ENCODE measurements around the gene ASAP3.

ASAP3 gene

GRCh38 chr1:23408797-23409290 lies 75.1 kb downstream of the ASAP3 start:
- Histone ChIP-seq H3K9me3 (ENCODE audit: control insufficient read depth, low read depth, low read length) (no peaks in the 10 kb centered on the region), H3K9ac (ENCODE audit: low read length) (no peak overlapping the region), H3K36me3 (ENCODE audit: control insufficient read depth, low read depth, low read length) (no peaks in the 10 kb centered on the region), H3K27ac (ENCODE audit: low read length) (no peak overlapping the region), H3K27me3 (ENCODE audit: control insufficient read depth, insufficient read depth, low read length) (peaks cover 76% of the 10 kb centered on the region), H3K4me1 (ENCODE audit: control insufficient read depth, low read depth, low read length) (no peaks in the 10 kb centered on the region), H3K4me3 (ENCODE audit: low read length) (no peak overlapping the region)

DNA sequence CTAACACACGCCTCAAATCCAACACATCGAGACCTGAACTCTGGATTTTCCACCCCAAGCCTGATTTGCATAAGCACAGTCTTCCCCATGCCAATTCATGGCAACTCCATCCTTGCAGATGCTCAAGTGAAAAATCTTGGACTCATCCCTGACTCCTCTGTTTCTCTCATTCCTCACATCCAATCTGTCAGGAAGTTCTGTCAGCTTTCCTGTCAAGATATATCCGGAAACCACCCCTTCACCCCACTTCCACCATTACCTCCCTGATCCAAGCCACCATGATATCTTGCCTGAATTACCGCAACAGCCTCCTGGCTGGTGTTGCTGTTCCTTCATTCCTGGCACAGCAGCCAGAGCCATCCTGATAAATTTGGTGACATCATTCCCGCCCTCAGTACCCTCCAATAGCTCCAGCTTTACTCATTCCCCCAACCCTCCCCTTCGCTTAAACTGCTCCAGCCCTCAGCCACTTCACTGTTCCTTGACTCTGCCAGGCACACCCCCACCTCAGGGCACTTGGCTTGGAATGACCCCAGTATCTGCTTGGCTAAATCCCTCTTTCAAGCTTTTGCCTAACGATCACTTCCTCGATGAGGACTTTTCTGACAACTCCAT lies 76.9 kb downstream of the ASAP3 start:
- H3K27ac ChIP-seq (ENCODE audit: low read length), result no peak overlapping the region
- no peak overlapping the region for H3K4me3 ChIP-seq (ENCODE audit: low read length)
- H3K27me3 ChIP-seq (ENCODE audit: control insufficient read depth, insufficient read depth, low read length), result peaks cover 85% of the 10 kb centered on the region
- no peaks in the 10 kb centered on the region for H3K36me3 ChIP-seq (ENCODE audit: control insufficient read depth, low read depth, low read length)
- H3K9ac ChIP-seq (ENCODE audit: low read length), result no peak overlapping the region
- no peaks in the 10 kb centered on the region for H3K4me1 ChIP-seq (ENCODE audit: control insufficient read depth, low read depth, low read length)
- no peaks in the 10 kb centered on the region for H3K9me3 ChIP-seq (ENCODE audit: control insufficient read depth, low read depth, low read length)

GRCh38 chr1:23405946-23406345 lies 78.0 kb downstream of the ASAP3 start:
- Histone ChIP-seq H3K27me3 (ENCODE audit: control insufficient read depth, insufficient read depth, low read length) (peaks cover 92% of the 10 kb centered on the region), H3K36me3 (ENCODE audit: control insufficient read depth, low read depth, low read length) (no peaks in the 10 kb centered on the region), H3K4me3 (ENCODE audit: low read length) (no peak overlapping the region), H3K9me3 (ENCODE audit: control insufficient read depth, low read depth, low read length) (no peaks in the 10 kb centered on the region), H3K9ac (ENCODE audit: low read length) (no peak overlapping the region), H3K4me1 (ENCODE audit: control insufficient read depth, low read depth, low read length) (no peaks in the 10 kb centered on the region), H3K27ac (ENCODE audit: low read length) (no peak overlapping the region)

DNA sequence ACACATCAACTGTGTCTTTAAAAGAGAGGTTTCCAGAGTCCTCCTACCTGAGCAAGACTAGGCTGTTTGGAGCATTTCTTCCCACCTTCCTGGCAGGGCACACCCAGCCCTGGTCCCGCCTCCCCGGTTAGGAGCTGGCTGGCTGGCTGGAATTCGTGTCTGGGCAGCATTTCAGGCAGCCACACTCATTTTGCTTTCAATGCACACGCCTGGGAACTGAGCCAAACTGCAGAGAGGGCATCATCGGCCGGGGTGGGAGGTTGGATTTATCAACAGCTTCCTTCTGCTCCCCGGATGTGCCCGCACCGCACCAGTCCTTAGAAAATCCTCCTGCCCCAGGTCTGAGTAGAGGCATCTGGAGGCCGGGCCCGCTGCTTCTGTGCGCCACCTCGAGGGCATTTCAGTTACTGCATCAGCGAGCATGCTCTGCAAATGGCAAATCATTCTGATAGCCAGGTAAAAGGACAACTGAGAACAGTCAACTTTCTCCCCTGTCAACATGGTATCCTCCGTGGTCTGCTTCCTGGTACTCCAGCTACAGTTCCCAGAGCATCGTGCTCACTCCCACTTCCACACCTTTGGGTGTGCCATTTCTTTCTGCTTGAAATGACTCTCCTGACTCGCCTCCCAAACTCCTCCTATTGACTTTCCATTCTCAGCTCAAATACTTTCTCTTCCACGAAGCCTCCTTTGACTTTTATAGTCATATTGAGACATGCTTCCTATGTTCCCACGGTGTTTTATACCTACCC lies 80.1 kb downstream of the ASAP3 start:
- H3K4me3 ChIP-seq (ENCODE audit: low read length), result peak overlapping the region; percentile 41
- H3K9ac ChIP-seq (ENCODE audit: low read length), result no peak overlapping the region
- H3K27ac ChIP-seq (ENCODE audit: low read length), result no peak overlapping the region

GRCh38 chr1:23403355-23403734 lies 80.6 kb downstream of the ASAP3 start:
- H3K4me3 ChIP-seq (ENCODE audit: low read length), result peak overlapping the region; percentile 41

More for the DNA sequence above, 80.1 kb downstream of the ASAP3 start:
- peaks cover 97% of the 10 kb centered on the region for H3K27me3 ChIP-seq (ENCODE audit: control insufficient read depth, insufficient read depth, low read length)
- H3K9me3 ChIP-seq (ENCODE audit: control insufficient read depth, low read depth, low read length), result no peaks in the 10 kb centered on the region
- H3K4me1 ChIP-seq (ENCODE audit: control insufficient read depth, low read depth, low read length), result no peaks in the 10 kb centered on the region
- H3K36me3 ChIP-seq (ENCODE audit: control insufficient read depth, low read depth, low read length), result no peaks in the 10 kb centered on the region

GRCh38 chr1:23403038-23403336 lies 81.0 kb downstream of the ASAP3 start:
- Histone ChIP-seq H3K27ac (ENCODE audit: low read length) (no peak overlapping the region), H3K27me3 (ENCODE audit: control insufficient read depth, insufficient read depth, low read length) (peaks cover 96% of the 10 kb centered on the region), H3K36me3 (ENCODE audit: control insufficient read depth, low read depth, low read length) (no peaks in the 10 kb centered on the region), H3K9me3 (ENCODE audit: control insufficient read depth, low read depth, low read length) (no peaks in the 10 kb centered on the region), H3K4me1 (ENCODE audit: control insufficient read depth, low read depth, low read length) (no peaks in the 10 kb centered on the region), H3K4me3 (ENCODE audit: low read length) (no peak overlapping the region), H3K9ac (ENCODE audit: low read length) (no peak overlapping the region)

More at GRCh38 chr1:23403355-23403734, 80.6 kb downstream of the ASAP3 start:
- peaks cover 96% of the 10 kb centered on the region for H3K27me3 ChIP-seq (ENCODE audit: control insufficient read depth, insufficient read depth, low read length)
- H3K36me3 ChIP-seq (ENCODE audit: control insufficient read depth, low read depth, low read length), result no peaks in the 10 kb centered on the region
- H3K4me1 ChIP-seq (ENCODE audit: control insufficient read depth, low read depth, low read length), result no peaks in the 10 kb centered on the region
- H3K9ac ChIP-seq (ENCODE audit: low read length), result no peak overlapping the region
- H3K27ac ChIP-seq (ENCODE audit: low read length), result no peak overlapping the region
- H3K9me3 ChIP-seq (ENCODE audit: control insufficient read depth, low read depth, low read length), result no peaks in the 10 kb centered on the region

- peaks cover 96% of the 10 kb centered on the region for H3K27me3 ChIP-seq (ENCODE audit: control insufficient read depth, insufficient read depth, low read length)
- H3K36me3 ChIP-seq (ENCODE audit: control insufficient read depth, low read depth, low read length), result no peaks in the 10 kb centered on the region
- H3K4me1 ChIP-seq (ENCODE audit: control insufficient read depth, low read depth, low read length), result no peaks in the 10 kb centered on the region
- no peak overlapping the region for H3K4me3 ChIP-seq (ENCODE audit: low read length)
- no peaks in the 10 kb centered on the region for H3K9me3 ChIP-seq (ENCODE audit: control insufficient read depth, low read depth, low read length)
- no peak overlapping the region for H3K27ac ChIP-seq (ENCODE audit: low read length)
- no peak overlapping the region for H3K9ac ChIP-seq (ENCODE audit: low read length)
Measured at GRCh38 chr1:23402286-23403037, 81.5 kb downstream of the ASAP3 start.

DNA sequence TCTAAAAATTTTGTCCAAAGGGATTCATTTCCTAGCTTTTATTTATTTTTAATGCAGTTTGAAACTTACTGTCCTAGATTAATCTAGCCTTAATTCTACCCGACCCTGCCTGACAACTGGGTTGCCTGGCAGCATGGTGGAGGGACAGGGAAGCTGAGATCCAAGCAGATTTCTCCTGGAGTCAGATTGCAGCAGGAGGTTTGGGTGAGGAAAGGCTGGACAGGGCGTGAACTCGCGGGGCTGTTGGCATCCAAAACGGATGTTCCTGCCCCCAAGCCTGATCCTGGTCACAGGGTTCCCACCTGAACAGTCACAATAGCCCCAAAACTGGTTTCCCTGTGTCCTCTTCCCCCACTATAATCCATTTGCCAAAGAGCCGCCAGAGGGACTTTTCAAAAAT lies 82.7 kb downstream of the ASAP3 start:
- no peaks in the 10 kb centered on the region for H3K9me3 ChIP-seq (ENCODE audit: control insufficient read depth, low read depth, low read length)
- H3K27me3 ChIP-seq (ENCODE audit: control insufficient read depth, insufficient read depth, low read length), result peaks cover 96% of the 10 kb centered on the region
- no peaks in the 10 kb centered on the region for H3K36me3 ChIP-seq (ENCODE audit: control insufficient read depth, low read depth, low read length)
- no peak overlapping the region for H3K27ac ChIP-seq (ENCODE audit: low read length)
- H3K4me1 ChIP-seq (ENCODE audit: control insufficient read depth, low read depth, low read length), result no peaks in the 10 kb centered on the region
- no peak overlapping the region for H3K4me3 ChIP-seq (ENCODE audit: low read length)
- H3K9ac ChIP-seq (ENCODE audit: low read length), result no peak overlapping the region

DNA sequence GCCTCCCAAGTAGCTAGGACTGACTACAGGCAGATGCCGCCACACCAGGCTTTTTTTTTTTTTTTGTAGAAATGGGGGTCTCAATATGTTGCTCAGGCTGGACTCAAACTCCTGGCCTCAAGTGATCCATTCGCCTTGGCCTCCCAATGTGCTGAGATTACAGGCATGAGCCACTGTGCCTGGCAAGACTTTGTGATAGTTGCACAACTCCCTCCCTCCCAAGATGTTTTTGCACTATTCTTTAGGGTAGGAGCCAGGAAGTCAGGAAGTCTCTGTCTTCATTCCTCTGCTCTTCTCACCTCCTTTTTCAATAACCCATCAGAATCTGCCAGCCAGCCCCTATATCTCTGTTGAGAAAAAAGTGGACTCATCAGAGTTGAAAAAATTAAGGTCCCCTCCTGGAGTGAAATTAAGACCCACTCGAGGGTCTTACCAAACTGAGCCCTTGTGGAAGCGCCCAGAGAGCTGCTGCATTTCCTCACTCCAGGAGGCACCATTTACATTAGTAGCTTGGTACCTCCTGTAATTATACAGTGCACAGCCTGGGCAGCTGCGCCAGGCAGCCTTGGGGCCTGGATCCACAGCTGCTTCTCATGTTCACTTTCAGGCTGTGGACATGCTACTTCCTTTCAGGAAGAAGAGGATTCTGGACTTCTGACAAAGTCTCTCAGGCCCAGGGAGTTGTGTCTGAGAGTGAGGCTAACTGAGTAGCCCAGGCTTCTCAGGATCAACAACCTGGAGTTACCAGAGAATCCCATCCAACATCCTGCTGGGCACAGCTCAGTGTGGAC lies 83.5 kb downstream of the ASAP3 start:
- no peaks in the 10 kb centered on the region for H3K9me3 ChIP-seq (ENCODE audit: control insufficient read depth, low read depth, low read length)
- H3K36me3 ChIP-seq (ENCODE audit: control insufficient read depth, low read depth, low read length), result no peaks in the 10 kb centered on the region
- no peak overlapping the region for H3K4me3 ChIP-seq (ENCODE audit: low read length)
- H3K27ac ChIP-seq (ENCODE audit: low read length), result no peak overlapping the region
- peaks cover 96% of the 10 kb centered on the region for H3K27me3 ChIP-seq (ENCODE audit: control insufficient read depth, insufficient read depth, low read length)
- H3K9ac ChIP-seq (ENCODE audit: low read length), result no peak overlapping the region
- no peaks in the 10 kb centered on the region for H3K4me1 ChIP-seq (ENCODE audit: control insufficient read depth, low read depth, low read length)

- Histone ChIP-seq H3K27ac (ENCODE audit: low read length) (no peak overlapping the region), H3K36me3 (ENCODE audit: control insufficient read depth, low read depth, low read length) (no peaks in the 10 kb centered on the region), H3K4me3 (ENCODE audit: low read length) (no peak overlapping the region), H3K9me3 (ENCODE audit: control insufficient read depth, low read depth, low read length) (no peaks in the 10 kb centered on the region), H3K9ac (ENCODE audit: low read length) (no peak overlapping the region), H3K4me1 (ENCODE audit: control insufficient read depth, low read depth, low read length) (peaks cover 9% of the 10 kb centered on the region), H3K27me3 (ENCODE audit: control insufficient read depth, insufficient read depth, low read length) (peaks cover 91% of the 10 kb centered on the region)
Measured at GRCh38 chr1:23399229-23399628, 84.8 kb downstream of the ASAP3 start.

- Histone ChIP-seq H3K36me3 (ENCODE audit: control insufficient read depth, low read depth, low read length) (no peaks in the 10 kb centered on the region), H3K27me3 (ENCODE audit: control insufficient read depth, insufficient read depth, low read length) (peaks cover 93% of the 10 kb centered on the region), H3K9me3 (ENCODE audit: control insufficient read depth, low read depth, low read length) (no peaks in the 10 kb centered on the region)
Measured at GRCh38 chr1:23397908-23398307, 86.1 kb downstream of the ASAP3 start.

More at GRCh38 chr1:23397908-23398307, 86.1 kb downstream of the ASAP3 start:
- Histone ChIP-seq H3K4me3 (ENCODE audit: low read length) (no peak overlapping the region), H3K4me1 (ENCODE audit: control insufficient read depth, low read depth, low read length) (peaks cover 10% of the 10 kb centered on the region), H3K27ac (ENCODE audit: low read length) (no peak overlapping the region), H3K9ac (ENCODE audit: low read length) (no peak overlapping the region)

All from iPS-18a (cell line).